GM13977 (cell line): ENCODE data around the gene TYSND1.

Experiments used
- DNase-seq: peaks from one replicate; pipeline ENCODE4 v3.0.0; 2012; ENCODE audit warnings: low spot score
- CTCF ChIP-seq: IDR thresholded peaks from 2 replicates; pipeline ENCODE4 v1.5.1; 2012; ENCODE audit warnings: mild to moderate bottlenecking, control low read depth; ENCODE audit not compliant: insufficient read depth; ENCODE audit errors: extremely low read depth, missing control alignments
- in situ Hi-C: fragments of 300-500 bp; cut with MboI; formaldehyde crosslinking; loops from one replicate; pipeline ENCODE4 v1.12.0; 2022; ENCODE audit warnings: low sequenced_read_pairs, low pct_unique_long_range_greater_than_20kb, mixed read lengths, inconsistent platforms; ENCODE audit not compliant: unreplicated experiment

Gene TYSND1

GRCh38 chr10:70155255-70155838 is 8.8 kb upstream of the TYSND1 start:
- in situ Hi-C loops: no loop called here
- TF ChIP-seq CTCF: no peak
- no peak for DNase-seq

- no peak for DNase-seq
- no peak for TF ChIP-seq CTCF
- in situ Hi-C loops: no loop called here
Measured at GRCh38 chr10:70148516-70148915, 2.0 kb upstream of the TYSND1 start.

- no peak for TF ChIP-seq CTCF
- no peak for DNase-seq
- in situ Hi-C loops: no loop called here
Measured at GRCh38 chr10:70147259-70147625, 742 bp upstream of the TYSND1 start.

GRCh38 chr10:70145666-70146488 is 623 bp downstream of the TYSND1 start:
- DNase-seq: peak; percentile 88
- peak; percentile 76 for TF ChIP-seq CTCF
- in situ Hi-C loops: no loop called here

- DNase-seq: no peak
- TF ChIP-seq CTCF: no peak
- in situ Hi-C loops: no loop called here
Measured at GRCh38 chr10:70145166-70145665, 1.3 kb downstream of the TYSND1 start.

- in situ Hi-C loops: no loop called here
- DNase-seq: no peak
- TF ChIP-seq CTCF: no peak
Measured at GRCh38 chr10:70144372-70145110, 2.0 kb downstream of the TYSND1 start.
